Neural progenitor cell (in vitro differentiated cells): ENCODE measurements around the gene SERP2. TPM values are rescaled to one million over a fixed set of nuclear protein-coding genes. Genes with fewer than 3 reads are reported as not detected.

Experiments used
- DNase-seq: peaks from one replicate; pipeline ENCODE4 v3.0.0-alpha.2; 2016; ENCODE audit warnings: low spot score
- H2AFZ ChIP-seq: fragments of 200-600 bp; sonication (generic); replicated peaks from 2 replicates; pipeline ENCODE4 v1.6.1; 2016; ENCODE audit warnings: antibody characterized with exemption
- H3F3A ChIP-seq: fragments of 200-600 bp; sonication (generic); 2 replicates; pipeline ENCODE4 v1.6.1; 2016; ENCODE audit warnings: antibody characterized with exemption, low read depth
- H3K27ac ChIP-seq: fragments of 200-600 bp; sonication (generic); 2 replicates; pipeline ENCODE4 v1.5.1; 2016; ENCODE audit warnings: mild to moderate bottlenecking
- H3K27me3 ChIP-seq: fragments of 200-600 bp; sonication (generic); 2 replicates; pipeline ENCODE4 v1.6.1; 2016; ENCODE audit warnings: mild to moderate bottlenecking, moderate library complexity
- H3K36me3 ChIP-seq: fragments of 200-600 bp; sonication (generic); 2 replicates; pipeline ENCODE4 v1.5.1; 2016
- H3K4me1 ChIP-seq: fragments of 200-600 bp; sonication (generic); 2 replicates; pipeline ENCODE4 v1.6.1; 2016; ENCODE audit warnings: mixed run types
- H3K4me2 ChIP-seq: fragments of 200-600 bp; sonication (generic); 2 replicates; pipeline ENCODE4 v1.6.1; 2016
- H3K4me3 ChIP-seq: fragments of 200-600 bp; sonication (generic); 2 replicates; pipeline ENCODE4 v1.5.1; 2016
- H3K79me2 ChIP-seq: fragments of 200-600 bp; sonication (generic); 2 replicates; pipeline ENCODE4 v1.6.1; 2016; ENCODE audit warnings: low read depth
- H3K9ac ChIP-seq: fragments of 200-600 bp; sonication (generic); 2 replicates; pipeline ENCODE4 v1.6.1; 2016
- H3K9me3 ChIP-seq: fragments of 200-600 bp; sonication (generic); 2 replicates; pipeline ENCODE4 v1.5.1; 2016; ENCODE audit warnings: low read depth
- H4K20me1 ChIP-seq: fragments of 200-600 bp; sonication (generic); 2 replicates; pipeline ENCODE4 v1.6.1; 2016; ENCODE audit warnings: low read depth
- H3K27ac Mint-ChIP-seq: 3 replicates; pipeline ENCODE4 v1.8.0; 2021; ENCODE audit warnings: mixed read lengths
- H3K27me3 Mint-ChIP-seq: 2 replicates; pipeline ENCODE4 v1.8.0; 2022; ENCODE audit warnings: low read depth, mild to moderate bottlenecking, inconsistent platforms, moderate library complexity, mixed read lengths; ENCODE audit not compliant: insufficient read depth
- H3K36me3 Mint-ChIP-seq: 3 replicates; pipeline ENCODE4 v1.8.0; 2021; ENCODE audit warnings: mixed read lengths
- H3K4me1 Mint-ChIP-seq: 3 replicates; pipeline ENCODE4 v1.8.0; 2021; ENCODE audit warnings: mixed read lengths
- H3K4me3 Mint-ChIP-seq: 3 replicates; pipeline ENCODE4 v1.8.0; 2021; ENCODE audit warnings: mild to moderate bottlenecking, moderate library complexity, mixed read lengths
- H3K9me3 Mint-ChIP-seq: 3 replicates; pipeline ENCODE4 v1.8.0; 2020; ENCODE audit warnings: mixed read lengths
- EZH2 ChIP-seq: fragments of 200-600 bp; sonication (generic); IDR thresholded peaks from 2 replicates; pipeline ENCODE4 v1.6.1; 2017; ENCODE audit warnings: antibody characterized with exemption, mild to moderate bottlenecking, moderate library complexity
- EZH2phosphoT487 ChIP-seq: fragments of 200-600 bp; sonication (generic); IDR thresholded peaks from 2 replicates; pipeline ENCODE4 v1.6.1; 2017; ENCODE audit warnings: antibody characterized with exemption
- total RNA-seq: library from RNA; depleted of rRNA; stranded (reverse); fragments of >200 nt; gene quantifications from 2 replicates; pipeline ENCODE4 v1.2.3, GENCODE V29; 2015; ENCODE audit warnings: low replicate concordance
- TF ChIP-seq, protein P1 (sequence below): fragments of 200-600 bp; sonication (generic); IDR thresholded peaks from 2 replicates; pipeline ENCODE4 v1.5.1; 2017; ENCODE audit warnings: antibody characterized with exemption, mild to moderate bottlenecking

The SERP2 gene
- total RNA-seq, 1 donor from 2014 or later: 8.1 TPM

DNA sequence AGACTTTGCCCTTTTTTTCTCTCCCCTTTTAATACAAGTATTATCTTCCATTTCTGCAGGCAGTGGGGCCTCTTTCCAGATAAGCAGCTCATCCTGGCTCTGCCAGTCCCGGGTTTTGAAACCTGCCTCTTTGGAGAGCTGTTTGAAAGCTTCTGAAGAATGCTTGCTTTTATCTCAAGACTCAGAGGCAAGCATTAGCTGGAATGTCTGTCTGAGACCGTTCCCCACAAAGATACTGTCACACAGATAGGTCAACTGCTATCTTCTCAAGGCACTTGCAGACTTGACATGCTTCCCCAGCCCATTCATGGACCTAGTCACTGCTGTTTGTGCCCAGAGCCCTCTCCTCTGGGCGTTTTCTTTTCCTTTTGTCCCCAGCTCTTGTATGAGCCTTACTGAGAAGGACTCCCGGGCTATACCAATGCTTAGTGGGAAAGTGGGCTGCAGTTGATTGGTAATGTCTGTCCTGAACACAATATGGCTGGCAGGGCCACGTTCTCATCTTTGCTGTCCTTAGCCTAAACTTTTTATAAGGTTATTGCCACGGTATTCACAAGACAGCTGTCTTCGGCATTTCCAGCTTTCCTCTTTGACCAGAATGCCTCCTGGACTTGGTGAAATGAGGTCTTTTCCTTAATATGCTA lies 13.4 kb downstream of the SERP2 start:
- Histone ChIP-seq H3K4me2 (peak overlapping the region; percentile 15), H3K9ac (no peak overlapping the region), H3K36me3 (no peaks in the 10 kb centered on the region), H3F3A (peaks cover 5% of the 10 kb centered on the region), H3K4me1 (peaks cover 28% of the 10 kb centered on the region), H4K20me1 (no peaks in the 10 kb centered on the region), H3K27me3 (no peaks in the 10 kb centered on the region), H3K9me3 (no peaks in the 10 kb centered on the region), H2AFZ (peak overlapping the region; percentile 15), H3K4me3 (no peak overlapping the region), H3K27ac (no peak overlapping the region), H3K79me2 (no peaks in the 10 kb centered on the region)
- DNase-seq: peak; percentile 55
- H3K9me3 Mint-ChIP-seq: no peaks in the 10 kb centered on the region
- TF ChIP-seq, protein P1, sequence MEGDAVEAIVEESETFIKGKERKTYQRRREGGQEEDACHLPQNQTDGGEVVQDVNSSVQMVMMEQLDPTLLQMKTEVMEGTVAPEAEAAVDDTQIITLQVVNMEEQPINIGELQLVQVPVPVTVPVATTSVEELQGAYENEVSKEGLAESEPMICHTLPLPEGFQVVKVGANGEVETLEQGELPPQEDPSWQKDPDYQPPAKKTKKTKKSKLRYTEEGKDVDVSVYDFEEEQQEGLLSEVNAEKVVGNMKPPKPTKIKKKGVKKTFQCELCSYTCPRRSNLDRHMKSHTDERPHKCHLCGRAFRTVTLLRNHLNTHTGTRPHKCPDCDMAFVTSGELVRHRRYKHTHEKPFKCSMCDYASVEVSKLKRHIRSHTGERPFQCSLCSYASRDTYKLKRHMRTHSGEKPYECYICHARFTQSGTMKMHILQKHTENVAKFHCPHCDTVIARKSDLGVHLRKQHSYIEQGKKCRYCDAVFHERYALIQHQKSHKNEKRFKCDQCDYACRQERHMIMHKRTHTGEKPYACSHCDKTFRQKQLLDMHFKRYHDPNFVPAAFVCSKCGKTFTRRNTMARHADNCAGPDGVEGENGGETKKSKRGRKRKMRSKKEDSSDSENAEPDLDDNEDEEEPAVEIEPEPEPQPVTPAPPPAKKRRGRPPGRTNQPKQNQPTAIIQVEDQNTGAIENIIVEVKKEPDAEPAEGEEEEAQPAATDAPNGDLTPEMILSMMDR: no peak
- no peak for TF ChIP-seq EZH2phosphoT487
- no peak for TF ChIP-seq EZH2
- H3K4me3 Mint-ChIP-seq: no peak overlapping the region
- H3K36me3 Mint-ChIP-seq: no peaks in the 10 kb centered on the region
- H3K4me1 Mint-ChIP-seq: peaks cover 43% of the 10 kb centered on the region
- H3K27ac Mint-ChIP-seq: no peak overlapping the region
- H3K27me3 Mint-ChIP-seq: peaks cover 3% of the 10 kb centered on the region

DNA sequence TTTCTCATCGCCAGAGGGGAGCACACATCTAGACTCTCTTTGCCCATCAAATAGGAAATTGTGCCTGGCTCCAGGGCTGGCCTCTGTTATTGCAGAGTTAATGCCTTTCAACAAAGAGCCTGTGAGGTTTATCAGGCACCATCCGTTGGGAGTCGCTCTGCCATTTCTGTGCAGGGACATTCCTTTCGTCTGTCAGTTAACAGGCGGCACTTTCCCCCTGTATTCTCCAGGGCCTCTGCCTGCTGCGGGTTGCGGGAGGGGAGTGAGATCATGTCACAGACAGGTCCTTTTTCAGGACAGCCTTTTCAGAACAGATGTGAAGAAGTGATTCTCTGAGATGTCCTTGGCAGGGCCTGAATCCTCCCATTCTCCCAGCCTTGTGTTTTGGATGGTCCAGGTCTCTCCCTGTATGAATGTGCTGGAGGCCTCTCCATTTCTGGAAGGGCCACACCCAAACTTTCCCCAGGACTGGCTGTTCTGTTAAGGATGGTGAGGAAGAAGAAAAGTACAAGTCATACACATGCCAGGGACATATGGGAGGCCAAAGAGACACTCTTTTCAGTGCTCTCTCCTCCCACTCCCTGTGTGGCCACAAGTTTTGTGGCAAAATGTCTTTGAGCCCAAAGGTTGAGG lies 14.9 kb downstream of the SERP2 start:
- TF ChIP-seq EZH2phosphoT487 (no peak), EZH2 (no peak)
- TF ChIP-seq, protein P1: no peak
- Histone ChIP-seq H3K9me3 (no peaks in the 10 kb centered on the region), H3K9ac (no peak overlapping the region), H3K79me2 (no peaks in the 10 kb centered on the region), H3K36me3 (no peaks in the 10 kb centered on the region), H2AFZ (no peak overlapping the region), H4K20me1 (no peaks in the 10 kb centered on the region), H3K27me3 (no peaks in the 10 kb centered on the region), H3K4me2 (peak overlapping the region; percentile 60), H3K27ac (no peak overlapping the region), H3F3A (peaks cover 5% of the 10 kb centered on the region), H3K4me1 (peaks cover 31% of the 10 kb centered on the region), H3K4me3 (no peak overlapping the region)
- DNase-seq: peak; percentile 73
- Mint-ChIP-seq H3K9me3 (no peaks in the 10 kb centered on the region), H3K27me3 (no peaks in the 10 kb centered on the region), H3K36me3 (no peaks in the 10 kb centered on the region), H3K4me1 (peaks cover 53% of the 10 kb centered on the region), H3K4me3 (no peak overlapping the region), H3K27ac (peak overlapping the region; percentile 77)

DNA sequence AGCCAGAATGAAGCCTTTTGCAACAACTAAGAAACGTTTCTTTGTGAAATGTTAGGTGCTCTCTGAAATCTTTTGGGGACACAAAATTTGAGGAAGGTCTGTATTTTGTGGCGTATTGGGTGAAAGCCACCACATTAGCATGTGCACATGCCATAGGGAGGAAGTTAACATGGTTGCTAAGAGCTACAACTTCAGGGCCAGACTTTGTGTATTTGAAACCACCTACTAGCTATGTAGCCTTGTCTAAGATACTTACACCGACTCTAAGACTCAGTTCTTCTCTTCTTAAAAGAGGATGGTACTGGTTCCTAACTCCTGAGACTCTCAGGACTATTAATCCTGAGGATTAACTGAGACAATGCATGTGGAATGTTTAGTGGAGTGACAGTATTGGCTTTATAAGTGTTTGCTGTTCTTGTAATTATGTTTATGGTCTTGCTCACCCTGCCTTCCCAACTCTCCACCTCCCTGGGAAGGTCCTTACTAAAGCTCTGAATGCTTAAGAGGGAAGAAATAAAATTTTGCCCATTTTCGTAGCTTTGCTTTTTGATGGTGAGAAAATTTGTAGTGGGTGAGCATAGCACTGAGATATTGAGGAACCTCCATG lies 15.5 kb downstream of the SERP2 start:
- no peaks in the 10 kb centered on the region for H3K9me3 Mint-ChIP-seq
- H3K4me3 ChIP-seq: no peak overlapping the region
- H3K4me1 Mint-ChIP-seq: peaks cover 51% of the 10 kb centered on the region
- no peak overlapping the region for H2AFZ ChIP-seq
- no peaks in the 10 kb centered on the region for H3K79me2 ChIP-seq
- H3K36me3 ChIP-seq: no peaks in the 10 kb centered on the region
- H3F3A ChIP-seq: peaks cover 5% of the 10 kb centered on the region
- no peaks in the 10 kb centered on the region for H3K27me3 ChIP-seq
- no peak overlapping the region for H3K9ac ChIP-seq
- H4K20me1 ChIP-seq: no peaks in the 10 kb centered on the region
- peaks cover 32% of the 10 kb centered on the region for H3K4me1 ChIP-seq
- peak; percentile 11 for DNase-seq
- H3K27ac ChIP-seq: no peak overlapping the region
- TF ChIP-seq EZH2: no peak
- no peak for TF ChIP-seq EZH2phosphoT487
- TF ChIP-seq, protein P1: no peak
- H3K36me3 Mint-ChIP-seq: no peaks in the 10 kb centered on the region
- H3K4me2 ChIP-seq: peak overlapping the region; percentile 60
- H3K27me3 Mint-ChIP-seq: no peaks in the 10 kb centered on the region
- peak overlapping the region; percentile 49 for H3K27ac Mint-ChIP-seq
- H3K4me3 Mint-ChIP-seq: no peak overlapping the region
- H3K9me3 ChIP-seq: no peaks in the 10 kb centered on the region
